GM21576 (cell line): ENCODE data around the gene MSL3B.

Experiments
- ATAC-seq: cut with Tn5 transposase; IDR thresholded peaks from one replicate; pipeline ENCODE4 v1.9.1; 2021; ENCODE audit warnings: mild to moderate bottlenecking, moderate library complexity; ENCODE audit not compliant: unreplicated experiment

MSL3B gene

DNA sequence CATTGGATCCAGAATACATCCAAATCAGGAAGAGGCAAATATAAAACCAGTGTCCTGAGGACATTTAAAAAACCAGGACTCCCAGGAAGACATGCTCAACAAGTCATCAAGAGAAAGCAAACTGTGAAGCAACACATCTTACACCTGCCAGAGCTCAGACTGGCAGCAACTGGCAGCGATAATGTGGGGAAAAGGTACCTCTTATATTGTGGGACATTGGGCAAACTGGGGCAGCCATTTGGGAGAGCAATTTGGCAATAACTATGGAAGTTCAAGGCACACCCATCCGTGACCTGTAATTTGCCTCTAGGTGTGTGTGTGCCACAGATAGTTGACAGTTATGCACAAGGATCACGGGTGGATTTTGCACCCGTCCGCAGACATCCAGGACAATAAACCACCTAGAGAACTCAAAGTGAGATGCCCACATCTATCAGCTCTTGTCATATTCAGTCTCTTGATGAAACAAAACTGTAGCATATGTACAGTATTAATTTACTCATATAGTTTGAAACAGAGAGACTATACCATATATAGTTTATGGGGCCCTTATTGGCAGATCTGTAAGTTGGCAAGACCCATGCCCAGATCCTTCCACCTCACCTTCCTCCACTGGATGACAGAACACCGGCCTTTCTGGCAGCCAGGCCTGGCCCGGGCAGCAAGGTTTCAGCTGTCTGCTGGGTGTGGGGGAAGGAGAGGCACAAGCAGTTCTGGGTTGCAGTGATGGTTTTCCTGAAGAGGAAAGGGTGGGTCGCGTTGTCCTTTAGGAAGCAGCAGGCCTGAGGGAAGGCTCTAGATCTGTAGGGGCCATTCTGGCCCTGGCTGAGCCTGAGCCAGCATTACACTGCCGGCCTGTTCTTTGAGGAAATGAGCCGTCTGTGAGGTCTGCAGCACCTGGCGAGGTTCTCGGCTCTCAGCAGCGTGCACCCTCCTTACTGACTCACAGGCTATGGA, 32.7 kb downstream of the MSL3B start:
- ATAC-seq, result no peak

DNA sequence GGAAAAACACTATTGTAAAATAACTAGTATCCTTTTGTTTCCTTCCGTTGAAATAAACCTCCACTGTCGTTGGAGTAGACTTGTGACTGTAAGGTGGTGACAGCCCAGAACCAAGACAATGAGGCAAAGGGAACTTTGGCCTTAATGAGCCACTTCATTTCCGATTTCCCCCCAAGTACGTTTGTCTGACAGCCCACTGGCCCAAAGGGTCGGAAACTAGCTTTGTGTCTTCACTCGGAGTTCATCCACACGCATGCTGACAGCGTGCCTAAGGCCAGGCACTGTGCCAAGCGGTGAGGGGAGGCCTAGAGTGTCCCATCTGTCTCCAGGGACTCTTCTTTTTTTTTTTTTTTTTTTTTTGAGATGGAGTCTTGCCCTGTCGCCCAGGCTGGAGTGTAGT, 34.8 kb downstream of the MSL3B start:
- no peak for ATAC-seq

DNA sequence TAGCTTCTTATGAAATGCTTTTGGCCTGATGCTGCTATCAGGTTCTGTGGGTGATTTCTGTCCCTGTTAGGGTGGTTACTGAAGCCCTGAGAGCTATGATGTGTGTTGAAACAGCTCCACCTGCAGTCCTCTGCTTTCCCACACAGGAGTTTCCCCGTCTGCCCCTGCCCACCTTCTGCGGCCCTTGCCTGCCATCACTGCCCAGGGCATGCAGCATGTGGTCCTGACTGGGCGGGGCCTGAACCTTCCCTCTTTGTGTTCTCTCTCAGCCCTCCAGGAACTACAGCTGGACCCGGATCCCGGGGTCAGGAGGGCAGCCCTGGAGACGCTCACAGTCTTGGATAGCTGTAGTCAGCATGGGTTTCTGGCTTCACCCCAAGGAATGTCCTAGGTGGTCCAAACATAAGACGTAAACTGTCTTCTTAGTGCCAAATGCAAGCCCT, 35.3 kb downstream of the MSL3B start:
- no peak for ATAC-seq

GRCh38 chr2:233832414-233832813, 35.8 kb downstream of the MSL3B start:
- no peak for ATAC-seq

DNA sequence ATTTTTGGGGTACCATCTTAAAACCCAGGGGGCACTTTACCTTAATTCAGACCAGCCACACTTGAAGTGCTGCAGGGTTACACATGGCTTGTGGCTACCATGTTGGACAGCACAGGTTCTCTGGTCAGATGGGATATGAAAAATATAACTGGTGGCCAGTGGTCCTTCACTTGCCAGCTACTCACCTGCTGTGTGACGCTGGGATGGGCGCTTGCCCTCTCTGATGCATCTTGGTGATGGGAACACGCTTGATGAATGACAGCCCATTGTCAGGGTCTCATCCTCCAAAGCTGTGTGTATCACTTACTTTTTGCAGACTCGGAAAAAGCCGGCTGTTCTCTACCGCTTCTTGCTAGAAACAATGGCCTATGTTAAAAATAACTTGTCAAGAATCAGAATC, 36.3 kb downstream of the MSL3B start:
- ATAC-seq, result no peak

GRCh38 chr2:233831011-233831721, 37.0 kb downstream of the MSL3B start:
- no peak for ATAC-seq

GRCh38 chr2:233830111-233830802, 37.9 kb downstream of the MSL3B start:
- no peak for ATAC-seq

- no peak for ATAC-seq
Observed at GRCh38 chr2:233829193-233830110, 38.7 kb downstream of the MSL3B start.

GRCh38 chr2:233828546-233829192, 39.5 kb downstream of the MSL3B start:
- ATAC-seq, result no peak

GRCh38 chr2:233824373-233824772, 43.8 kb downstream of the MSL3B start:
- no peak for ATAC-seq

GRCh38 chr2:233823731-233824121, 44.5 kb downstream of the MSL3B start:
- ATAC-seq, result no peak

DNA sequence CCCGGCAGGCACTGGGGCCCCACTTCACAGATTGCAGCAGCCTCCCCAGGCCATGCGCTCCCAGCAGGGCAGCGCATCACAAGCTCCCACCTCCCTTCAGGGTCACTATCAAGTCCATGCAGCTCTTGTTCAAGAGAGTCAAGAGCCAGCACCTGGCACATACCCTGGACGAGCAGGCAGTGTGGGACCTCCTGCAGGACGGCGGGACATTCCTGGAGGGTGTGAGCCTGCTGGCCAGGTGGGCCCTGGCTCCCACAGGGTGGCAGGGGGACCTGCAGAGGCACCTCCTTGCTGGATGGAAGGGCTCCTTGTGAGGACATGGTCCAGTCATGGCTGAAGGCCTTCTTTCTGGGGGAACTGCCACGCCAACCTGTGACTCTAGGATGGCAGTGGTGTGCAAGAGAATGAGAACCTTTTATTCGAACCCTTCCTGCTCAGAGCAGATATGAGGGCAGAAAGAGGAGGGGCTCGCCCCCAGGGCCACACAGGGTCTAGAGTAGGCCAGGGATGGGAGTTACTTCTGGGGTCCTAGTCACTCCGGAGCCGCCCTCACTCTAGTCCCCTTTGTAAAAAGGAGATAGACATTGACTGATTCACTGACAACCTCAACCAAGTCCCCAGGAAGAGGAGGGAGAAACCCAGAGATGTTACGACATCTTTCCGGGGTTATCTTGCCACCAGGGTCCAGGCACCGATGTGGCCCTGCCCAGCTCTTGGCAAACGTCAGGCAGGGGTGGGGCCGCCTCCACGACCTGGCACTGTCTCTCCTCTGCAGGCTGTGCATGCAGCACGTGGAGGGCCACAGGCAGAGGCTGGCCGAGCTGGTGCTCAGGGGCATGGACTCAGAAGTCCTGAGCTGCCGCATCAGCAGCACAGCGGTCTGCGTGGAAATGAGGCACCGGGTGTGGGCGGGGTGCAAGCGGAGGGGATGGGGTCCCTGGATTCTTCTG, 45.1 kb downstream of the MSL3B start:
- ATAC-seq, result no peak

GRCh38 chr2:233822101-233822771, 46.0 kb downstream of the MSL3B start:
- ATAC-seq, result no peak

- ATAC-seq, result no peak
Observed at GRCh38 chr2:233821709-233822100, 46.5 kb downstream of the MSL3B start.

- no peak for ATAC-seq
Observed at GRCh38 chr2:233821196-233821595, 47.0 kb downstream of the MSL3B start.

- ATAC-seq, result no peak
Observed at GRCh38 chr2:233820774-233821105, 47.4 kb downstream of the MSL3B start.

- ATAC-seq, result no peak
Observed at GRCh38 chr2:233819884-233820773, 48.1 kb downstream of the MSL3B start.
